HG03135 (cell line): ENCODE data around the gene HNRNPD.
"Not testable (repeated sequence)": the region's sequence is repeated elsewhere in the genome, so short reads cannot be mapped to it uniquely, and the experiment has no call there.

ENCODE experiments used
- ATAC-seq: cut with Tn5 transposase; IDR thresholded peaks from one replicate; pipeline ENCODE4 v1.9.1; 2021; ENCODE audit warnings: mild to moderate bottlenecking, moderate library complexity; ENCODE audit not compliant: unreplicated experiment

Gene HNRNPD

GRCh38 chr4:82373816-82374625, at the start of gene HNRNPD:
Gene HNRNPD, minus strand, starts transcription at chr4:82373991. Its CDS starts 313 bp downstream, at chr4:82373678.
- ATAC-seq, result peak; percentile 92

- ATAC-seq, result no peak
These were observed 48.8 kb upstream of the HNRNPD start for GRCh38 chr4:82422616-82423015.

GRCh38 chr4:82421796-82422560, 48.2 kb upstream of the HNRNPD start:
- ATAC-seq, result no peak

GRCh38 chr4:82419451-82419850, 45.7 kb upstream of the HNRNPD start:
- no peak for ATAC-seq

- no peak for ATAC-seq
These were observed 42.2 kb upstream of the HNRNPD start for GRCh38 chr4:82415922-82416365.

GRCh38 chr4:82415061-82415460, 41.3 kb upstream of the HNRNPD start:
- ATAC-seq, result not testable (repeated sequence)

GRCh38 chr4:82403725-82404124, 29.9 kb upstream of the HNRNPD start:
- ATAC-seq, result no peak

- ATAC-seq, result no peak
These were observed 28.5 kb upstream of the HNRNPD start for GRCh38 chr4:82402196-82402775.

- ATAC-seq, result no peak
These were observed 27.8 kb upstream of the HNRNPD start for GRCh38 chr4:82401600-82401999.

- no peak for ATAC-seq
These were observed 24.5 kb upstream of the HNRNPD start for GRCh38 chr4:82398263-82398662.

GRCh38 chr4:82397527-82397926, 23.7 kb upstream of the HNRNPD start:
- no peak for ATAC-seq

GRCh38 chr4:82394896-82395295, 21.1 kb upstream of the HNRNPD start:
- ATAC-seq, result no peak

GRCh38 chr4:82390061-82390460, 16.3 kb upstream of the HNRNPD start:
- ATAC-seq, result not testable (repeated sequence)

GRCh38 chr4:82388405-82388804, 14.6 kb upstream of the HNRNPD start:
- no peak for ATAC-seq

- ATAC-seq, result not testable (repeated sequence)
These were observed 12.5 kb upstream of the HNRNPD start for GRCh38 chr4:82386312-82386711.

GRCh38 chr4:82382751-82383150, 9.0 kb upstream of the HNRNPD start:
- no peak for ATAC-seq

- no peak for ATAC-seq
These were observed 8.0 kb upstream of the HNRNPD start for GRCh38 chr4:82381661-82382296.

- no peak for ATAC-seq
These were observed 7.4 kb upstream of the HNRNPD start for GRCh38 chr4:82381235-82381634.

- no peak for ATAC-seq
These were observed 7.0 kb upstream of the HNRNPD start for GRCh38 chr4:82380831-82381230.

- no peak for ATAC-seq
These were observed 6.6 kb upstream of the HNRNPD start for GRCh38 chr4:82380344-82380743.

- no peak for ATAC-seq
These were observed 2.3 kb upstream of the HNRNPD start for GRCh38 chr4:82376109-82376508.
